HG03159 (cell line): ENCODE measurements around the gene AIG1.
A peak's percentile ranks its signal among the peaks of the same experiment; 100 is the strongest.

Experiments used
- ATAC-seq: cut with Tn5 transposase; IDR thresholded peaks from one replicate; pipeline ENCODE4 v1.9.1; 2021; ENCODE audit warnings: mild to moderate bottlenecking, moderate library complexity; ENCODE audit not compliant: unreplicated experiment

The AIG1 gene

GRCh38 chr6:143092768-143093167 is 32.1 kb downstream of the AIG1 start:
- ATAC-seq: no peak

GRCh38 chr6:143093290-143093689 is 32.6 kb downstream of the AIG1 start:
- no peak for ATAC-seq

DNA sequence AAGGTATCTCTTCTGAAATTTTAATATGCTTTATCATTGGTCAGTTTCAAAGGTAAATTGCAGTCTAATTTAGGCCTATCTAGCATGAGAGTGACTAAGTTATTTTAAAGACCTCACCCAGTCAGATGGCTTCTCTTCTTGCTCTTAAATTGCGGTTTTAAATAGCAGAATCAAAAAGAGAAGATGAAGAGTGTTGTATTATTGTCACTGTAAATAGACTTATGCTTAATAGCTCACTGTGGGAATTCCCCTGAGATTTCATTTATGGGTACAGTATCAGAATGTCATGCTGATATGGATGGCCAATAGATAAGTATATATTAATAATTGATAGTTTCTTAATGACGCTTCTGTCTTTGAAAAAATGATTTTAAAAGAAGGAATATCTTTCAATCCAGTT is 35.7 kb downstream of the AIG1 start:
- no peak for ATAC-seq

DNA sequence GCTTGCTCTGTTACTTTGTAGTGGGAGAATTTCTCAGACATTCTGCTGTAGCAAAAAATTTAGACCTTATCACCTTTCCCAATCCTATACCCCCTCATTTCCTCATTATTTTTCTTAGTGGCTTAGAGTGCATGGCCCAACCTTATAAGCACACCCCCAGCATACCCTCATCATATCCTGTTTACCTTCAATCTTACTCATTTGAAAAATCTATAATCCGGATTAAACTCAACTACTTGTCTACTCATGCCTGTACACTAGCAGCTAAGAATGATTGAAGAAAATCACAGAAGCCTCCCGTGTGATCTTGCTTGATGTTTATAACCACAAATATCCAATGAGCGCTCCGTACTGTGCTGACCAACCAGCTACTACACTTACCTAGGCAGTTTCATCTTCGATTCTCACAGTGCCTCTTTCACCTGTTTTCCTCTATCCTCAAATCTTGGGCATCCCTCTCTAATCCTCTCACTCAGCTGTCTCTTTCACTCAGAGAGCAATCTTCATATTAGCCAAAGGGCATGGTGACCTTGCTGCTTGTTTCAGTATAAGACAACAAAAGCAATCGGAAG is 36.6 kb downstream of the AIG1 start:
- no peak for ATAC-seq

- peak; percentile 94 for ATAC-seq
Observed at GRCh38 chr6:143098054-143098671, 37.5 kb downstream of the AIG1 start.

DNA sequence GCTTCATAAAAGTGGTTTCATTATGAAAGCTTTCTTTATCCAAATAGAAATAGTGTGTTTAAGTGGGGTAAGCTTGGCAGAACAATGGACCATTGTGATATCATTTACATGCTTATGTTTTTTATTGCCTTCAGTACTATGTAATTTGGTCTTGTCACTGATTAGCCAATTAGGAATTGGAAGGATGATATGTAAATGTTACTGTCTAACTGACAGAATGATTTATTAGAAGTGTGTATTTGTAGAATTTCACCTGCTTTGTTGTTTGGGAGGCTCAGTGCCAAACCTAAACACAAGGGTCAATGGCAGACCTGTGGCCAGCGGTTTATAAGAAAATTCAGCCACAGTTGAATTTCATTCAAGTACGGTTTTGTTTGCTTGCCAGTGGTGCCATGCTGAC is 39.0 kb downstream of the AIG1 start:
- no peak for ATAC-seq

- ATAC-seq: no peak
Observed at GRCh38 chr6:143100429-143100828, 39.7 kb downstream of the AIG1 start.

DNA sequence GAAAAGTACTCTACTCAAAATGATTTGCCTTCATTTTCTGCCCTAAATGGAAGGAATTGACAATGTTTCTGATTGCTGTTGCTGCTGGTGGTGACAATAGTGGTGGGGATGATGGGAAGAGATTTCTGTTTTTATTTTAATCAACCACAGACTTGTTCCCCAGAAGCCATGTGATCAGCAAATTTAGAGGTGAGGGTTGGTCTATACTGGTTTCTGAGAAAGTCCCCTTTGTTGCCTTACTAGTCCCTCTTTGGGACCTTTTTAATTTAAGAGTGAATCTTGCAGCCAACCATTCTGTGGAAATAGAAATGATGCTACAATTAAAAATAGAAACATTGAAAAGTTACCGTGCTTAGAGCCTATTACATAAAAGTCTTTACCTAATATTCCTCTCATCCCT is 43.2 kb downstream of the AIG1 start:
- no peak for ATAC-seq

GRCh38 chr6:143107440-143107839 is 46.8 kb downstream of the AIG1 start:
- ATAC-seq: no peak

- ATAC-seq: no peak
Observed at GRCh38 chr6:143107911-143108761, 47.4 kb downstream of the AIG1 start.

DNA sequence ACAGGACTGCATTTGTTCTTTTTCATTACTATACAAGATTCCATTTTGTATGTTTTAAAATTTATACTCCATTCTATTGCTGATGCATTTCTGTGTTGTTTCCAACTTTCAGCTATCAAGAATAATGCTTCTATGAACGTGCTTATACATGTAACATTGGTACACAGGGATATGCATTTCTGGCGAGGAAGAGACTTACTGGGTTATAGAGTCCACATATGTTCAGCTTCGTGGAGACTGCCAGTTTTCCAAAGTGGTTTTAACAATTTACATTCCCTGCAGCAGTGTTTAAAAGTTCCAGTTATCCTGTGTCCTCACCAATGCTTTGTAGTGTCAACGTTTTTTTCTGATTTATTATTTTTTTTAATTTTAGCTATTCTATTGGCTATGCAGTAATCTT is 48.5 kb downstream of the AIG1 start:
- ATAC-seq: no peak

DNA sequence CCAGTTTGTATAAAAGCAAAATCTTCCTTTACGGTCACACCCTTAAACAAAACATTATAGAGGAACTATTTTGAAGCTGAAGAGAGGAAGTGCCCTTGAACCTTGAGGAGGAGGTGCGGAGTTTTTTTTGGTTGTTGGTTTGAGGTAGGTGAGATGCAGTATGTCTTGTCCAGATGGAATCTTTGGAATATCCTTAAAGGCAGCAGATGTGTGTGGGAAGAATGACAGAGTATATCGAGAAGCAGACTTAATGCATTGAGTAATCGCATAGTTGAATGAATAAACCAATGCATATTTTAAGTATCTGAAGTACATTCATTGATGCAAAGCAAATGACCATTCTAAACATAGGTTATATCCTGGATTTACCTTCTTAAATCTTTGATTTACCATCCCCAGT is 49.9 kb downstream of the AIG1 start:
- no peak for ATAC-seq

DNA sequence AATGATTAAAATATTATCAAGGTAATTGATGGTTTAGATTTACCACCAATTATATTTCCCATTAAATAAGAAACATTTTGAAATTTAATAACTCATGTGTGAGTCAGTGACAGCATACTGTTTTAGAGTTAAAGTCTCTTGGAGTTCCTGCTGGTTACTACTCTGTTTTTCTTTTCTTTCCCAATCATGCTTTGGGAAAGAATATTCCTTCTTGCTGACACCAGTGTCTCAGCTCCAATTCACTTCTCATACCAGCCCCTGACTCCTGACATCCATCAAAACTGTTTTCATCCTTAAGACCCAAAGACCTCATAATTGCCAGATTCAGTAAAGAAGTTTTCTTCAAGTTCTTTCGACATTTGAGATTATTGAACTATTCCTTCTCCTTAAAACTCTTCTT is 50.3 kb downstream of the AIG1 start:
- no peak for ATAC-seq

GRCh38 chr6:143111443-143111842 is 50.8 kb downstream of the AIG1 start:
- ATAC-seq: no peak

- ATAC-seq: peak; percentile 72
Observed at GRCh38 chr6:143112084-143112768, 51.5 kb downstream of the AIG1 start.

DNA sequence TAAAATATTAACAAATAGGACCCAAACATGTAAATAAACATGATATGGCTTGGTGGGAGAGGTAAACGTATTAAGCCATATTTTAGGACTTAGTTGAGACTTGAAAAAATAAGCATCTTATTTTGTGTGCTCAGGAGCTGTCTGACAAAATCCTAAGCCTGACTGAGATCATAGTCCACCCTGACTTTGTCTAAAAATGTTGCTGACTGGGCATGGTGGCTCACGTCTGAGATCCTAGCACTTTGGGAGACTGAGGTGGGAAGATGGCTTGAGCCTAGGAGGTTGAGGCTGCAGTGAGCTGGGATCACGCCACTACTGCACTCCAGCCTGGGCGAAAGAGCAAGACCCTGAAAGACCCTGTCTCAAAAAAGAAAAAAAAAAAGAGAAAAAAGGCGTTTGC is 52.1 kb downstream of the AIG1 start:
- ATAC-seq: no peak

DNA sequence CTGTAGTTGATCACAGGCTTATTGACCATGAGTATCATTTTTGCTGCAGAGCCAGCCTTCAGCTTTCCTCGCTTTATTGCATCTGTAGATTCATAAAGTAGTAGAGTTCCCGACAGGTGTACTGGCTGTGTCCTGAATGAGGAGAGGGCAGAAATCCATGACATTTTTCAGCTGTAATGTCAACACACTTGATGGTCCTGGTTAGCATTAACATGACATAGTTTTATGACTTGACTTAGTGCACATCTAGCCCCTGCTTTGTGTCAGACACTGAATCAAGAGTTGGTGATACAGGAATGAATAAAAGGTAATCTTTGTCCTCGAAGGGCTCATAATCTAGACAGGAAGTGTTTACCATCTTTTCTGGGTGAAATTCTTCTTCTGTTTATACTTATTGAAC is 55.0 kb downstream of the AIG1 start:
- no peak for ATAC-seq

- ATAC-seq: no peak
Observed at GRCh38 chr6:143117108-143117507, 56.4 kb downstream of the AIG1 start.

GRCh38 chr6:143119260-143119659 is 58.6 kb downstream of the AIG1 start:
- ATAC-seq: no peak

GRCh38 chr6:143123081-143123480 is 62.4 kb downstream of the AIG1 start:
- ATAC-seq: no peak

GRCh38 chr6:143123941-143124340 is 63.3 kb downstream of the AIG1 start:
- no peak for ATAC-seq

GRCh38 chr6:143125455-143125854 is 64.8 kb downstream of the AIG1 start:
- ATAC-seq: no peak
